KOPT-K1 (cell line): ENCODE results near the gene CDC40.

Experiments used
- H3K27ac ChIP-seq: fragments of 200-600 bp; sonication (generic); 2 replicates; pipeline ENCODE4 v1.5.1; 2016; ENCODE audit warnings: antibody characterized with exemption, mild to moderate bottlenecking, low read depth, low read length; ENCODE audit not compliant: poor library complexity, severe bottlenecking
- H3K36me3 ChIP-seq: fragments of 200-600 bp; sonication (generic); 2 replicates; pipeline ENCODE4 v1.5.1; 2017; ENCODE audit warnings: antibody characterized with exemption, mild to moderate bottlenecking, low read length, moderate library complexity; ENCODE audit not compliant: insufficient read depth
- H3K9me3 ChIP-seq: fragments of 200-600 bp; sonication (generic); 2 replicates; pipeline ENCODE4 v1.5.1; 2017; ENCODE audit warnings: antibody characterized with exemption, low read length, mild to moderate bottlenecking; ENCODE audit not compliant: insufficient read depth, poor library complexity, severe bottlenecking

The CDC40 gene

GRCh38 chr6:110180228-110181008 lies at the start of gene CDC40:
Gene CDC40 (plus strand): TSS chr6:110180427. CDS start chr6:110180445, 18 bp downstream.
- Histone ChIP-seq H3K27ac (peak within 1 kb of the TSS; percentile 84), H3K36me3 (peaks cover 11% of the 10 kb centered on the region; the same call in 1 of the 2 replicates), H3K9me3 (no peaks in the 10 kb centered on the region)

GRCh38 chr6:110137924-110138887 lies 42.0 kb upstream of the CDC40 start:
- no peak overlapping the region for H3K27ac ChIP-seq

GRCh38 chr6:110139052-110139451 lies 41.2 kb upstream of the CDC40 start:
- peaks cover 14% of the 10 kb centered on the region; the same call in 1 of the 2 replicates for H3K36me3 ChIP-seq

More at GRCh38 chr6:110137924-110138887, 42.0 kb upstream of the CDC40 start:
- peaks cover 14% of the 10 kb centered on the region; the same call in 1 of the 2 replicates for H3K36me3 ChIP-seq
- H3K9me3 ChIP-seq, result peaks cover 36% of the 10 kb centered on the region

GRCh38 chr6:110140650-110141049 lies 39.6 kb upstream of the CDC40 start:
- H3K27ac ChIP-seq, result no peak overlapping the region
- peaks cover 36% of the 10 kb centered on the region for H3K9me3 ChIP-seq
- H3K36me3 ChIP-seq, result peaks cover 14% of the 10 kb centered on the region; the same call in 1 of the 2 replicates

More at GRCh38 chr6:110139052-110139451, 41.2 kb upstream of the CDC40 start:
- peaks cover 36% of the 10 kb centered on the region for H3K9me3 ChIP-seq
- H3K27ac ChIP-seq, result no peak overlapping the region

- no peaks in the 10 kb centered on the region for H3K9me3 ChIP-seq
- H3K36me3 ChIP-seq, result no peaks in the 10 kb centered on the region
- H3K27ac ChIP-seq, result no peak overlapping the region
Observed at GRCh38 chr6:110147870-110148269, 32.4 kb upstream of the CDC40 start.

- no peak overlapping the region for H3K27ac ChIP-seq
- peaks cover 6% of the 10 kb centered on the region for H3K9me3 ChIP-seq
- no peaks in the 10 kb centered on the region for H3K36me3 ChIP-seq
Observed at GRCh38 chr6:110158479-110158878, 21.7 kb upstream of the CDC40 start.

- no peak overlapping the region for H3K27ac ChIP-seq
- H3K36me3 ChIP-seq, result no peaks in the 10 kb centered on the region
- no peaks in the 10 kb centered on the region for H3K9me3 ChIP-seq
Observed at GRCh38 chr6:110170081-110170480, 10.1 kb upstream of the CDC40 start.

GRCh38 chr6:110173506-110174132 lies 6.6 kb upstream of the CDC40 start:
- Histone ChIP-seq H3K27ac (no peak overlapping the region), H3K36me3 (no peaks in the 10 kb centered on the region), H3K9me3 (no peaks in the 10 kb centered on the region)

GRCh38 chr6:110178626-110179405 lies 1.4 kb upstream of the CDC40 start:
- Histone ChIP-seq H3K36me3 (peaks cover 11% of the 10 kb centered on the region; the same call in 1 of the 2 replicates), H3K9me3 (no peaks in the 10 kb centered on the region), H3K27ac (peak overlapping the region; percentile 84)

GRCh38 chr6:110179406-110180227 lies 610 bp upstream of the CDC40 start, which contains the start of gene WASF1:
Gene WASF1 (minus strand): TSS chr6:110179670. CDS start chr6:110127601, 52,069 bp downstream.
- peak within 1 kb of the TSS; percentile 84 for H3K27ac ChIP-seq
- no peaks in the 10 kb centered on the region for H3K9me3 ChIP-seq
- H3K36me3 ChIP-seq, result peaks cover 11% of the 10 kb centered on the region; the same call in 1 of the 2 replicates

- H3K27ac ChIP-seq, result peak overlapping the region; percentile 84
- H3K36me3 ChIP-seq, result peaks cover 11% of the 10 kb centered on the region; the same call in 1 of the 2 replicates
- H3K9me3 ChIP-seq, result no peaks in the 10 kb centered on the region
Observed at GRCh38 chr6:110181131-110182030, 1.2 kb downstream of the CDC40 start.

- peaks cover 11% of the 10 kb centered on the region; the same call in 1 of the 2 replicates for H3K36me3 ChIP-seq
- H3K9me3 ChIP-seq, result no peaks in the 10 kb centered on the region
- no peak overlapping the region for H3K27ac ChIP-seq
Observed at GRCh38 chr6:110183292-110183885, 3.2 kb downstream of the CDC40 start.
